NT2/D1 (cell line): Measurements from ENCODE around the gene UQCC2.

Source experiments
- DNase-seq: peaks from one replicate; pipeline ENCODE4 v3.0.0-alpha.2; 2011; ENCODE audit warnings: low read depth, low spot score
- H3K27me3 ChIP-seq: 2 replicates; pipeline ENCODE4 v1.6.0; 2011; ENCODE audit warnings: mild to moderate bottlenecking; ENCODE audit not compliant: insufficient read length, insufficient read depth
- H3K36me3 ChIP-seq: 2 replicates; pipeline ENCODE4 v1.6.1; 2011; ENCODE audit warnings: mild to moderate bottlenecking, low read length, mixed read lengths; ENCODE audit not compliant: insufficient read depth, insufficient read length
- H3K4me1 ChIP-seq: 2 replicates; pipeline ENCODE4 v1.5.1; 2011; ENCODE audit not compliant: insufficient read depth, insufficient read length
- H3K4me3 ChIP-seq: 2 replicates; pipeline ENCODE4 v1.5.1; 2011; ENCODE audit warnings: low read depth; ENCODE audit not compliant: insufficient read length
- H3K9ac ChIP-seq: 2 replicates; pipeline ENCODE4 v1.6.0; 2011; ENCODE audit warnings: low read depth; ENCODE audit not compliant: insufficient read length
- H3K9me3 ChIP-seq: 2 replicates; pipeline ENCODE4 v1.5.1; 2011; ENCODE audit warnings: mild to moderate bottlenecking, low read length; ENCODE audit not compliant: insufficient read depth
- SUZ12 ChIP-seq: IDR thresholded peaks from 2 replicates; pipeline ENCODE4 v1.6.1; 2011; ENCODE audit not compliant: insufficient read length, insufficient read depth; ENCODE audit errors: extremely low read depth
- YY1 ChIP-seq: IDR thresholded peaks from 2 replicates; pipeline ENCODE4 v1.6.1; 2011; ENCODE audit not compliant: insufficient read length, insufficient read depth
- ZNF274 ChIP-seq: IDR thresholded peaks from 2 replicates; pipeline ENCODE4 v1.6.1; 2011; ENCODE audit warnings: mild to moderate bottlenecking, low read depth, low read length

UQCC2 gene

DNA sequence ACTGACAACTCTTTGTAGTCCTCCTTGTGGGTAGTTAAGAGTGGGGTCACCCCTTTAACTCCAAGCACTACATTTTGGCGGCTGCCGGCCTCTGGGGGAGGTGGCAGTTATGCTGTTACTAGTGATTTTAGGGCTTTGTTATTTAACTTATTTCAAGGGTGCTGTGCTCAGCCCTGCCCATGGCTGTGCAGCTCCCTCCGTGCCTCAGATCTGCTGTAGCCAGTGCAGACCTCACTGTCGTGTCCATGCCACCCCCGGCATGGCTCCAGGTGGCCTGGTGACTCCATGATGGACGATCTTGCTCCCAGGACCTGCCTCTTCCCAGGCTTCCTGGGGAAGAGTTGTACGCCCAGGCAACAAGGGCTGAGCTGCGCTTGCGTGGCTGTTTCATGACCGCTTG lies 15.4 kb downstream of the UQCC2 start:
- Histone ChIP-seq H3K9ac (no peak overlapping the region), H3K4me1 (peaks cover 18% of the 10 kb centered on the region), H3K9me3 (no peaks in the 10 kb centered on the region), H3K36me3 (peaks cover 87% of the 10 kb centered on the region), H3K27me3 (no peaks in the 10 kb centered on the region), H3K4me3 (no peak overlapping the region)
- TF ChIP-seq ZNF274 (no peak), YY1 (no peak), SUZ12 (no peak)
- no peak for DNase-seq

DNA sequence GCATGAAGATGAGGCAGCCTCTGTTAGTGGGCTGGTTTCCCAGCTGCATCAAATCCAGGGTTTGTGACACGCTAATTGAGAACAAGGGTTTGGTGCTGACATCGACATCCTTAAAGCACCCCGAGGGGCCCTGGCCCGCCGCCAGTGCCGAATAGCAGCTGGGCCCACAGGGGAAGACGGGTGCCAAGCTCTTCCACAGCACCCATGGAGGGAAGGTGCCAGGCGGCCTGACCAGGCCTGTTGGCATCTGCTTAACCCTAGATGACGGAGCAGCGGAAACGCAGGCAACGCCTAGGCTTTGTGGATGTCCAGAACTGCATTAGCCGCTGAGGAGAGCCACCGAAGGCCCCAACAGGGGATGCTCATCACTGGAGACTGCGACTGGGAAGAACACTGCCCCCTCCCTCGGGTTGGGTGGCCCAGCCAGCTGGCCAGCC lies 16.0 kb downstream of the UQCC2 start:
- TF ChIP-seq ZNF274 (no peak), YY1 (no peak), SUZ12 (no peak)
- Histone ChIP-seq H3K9ac (no peak overlapping the region), H3K4me1 (peaks cover 16% of the 10 kb centered on the region), H3K27me3 (no peaks in the 10 kb centered on the region), H3K9me3 (no peaks in the 10 kb centered on the region), H3K4me3 (no peak overlapping the region), H3K36me3 (peaks cover 87% of the 10 kb centered on the region)
- no peak for DNase-seq

DNA sequence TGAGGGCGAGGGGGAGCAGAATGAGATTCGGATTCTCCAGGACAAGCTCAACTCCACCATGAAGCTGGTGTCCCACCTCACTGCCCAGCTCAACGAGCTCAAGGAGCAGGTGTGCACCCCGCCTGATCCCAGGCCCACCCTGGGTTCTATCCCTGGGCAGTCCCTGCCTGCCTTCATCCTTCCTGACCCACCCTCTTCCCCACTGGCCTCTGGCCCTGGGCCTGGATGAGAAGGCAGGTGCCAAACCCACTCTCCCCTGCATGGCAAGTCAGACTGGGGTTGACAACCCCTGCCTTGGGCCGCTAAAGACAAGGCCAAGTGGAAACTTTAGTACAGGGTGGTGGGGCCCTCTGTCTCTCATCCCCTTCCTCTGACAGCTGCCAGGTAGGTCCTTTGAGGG lies 16.5 kb downstream of the UQCC2 start:
- H3K27me3 ChIP-seq, result no peaks in the 10 kb centered on the region
- no peaks in the 10 kb centered on the region for H3K9me3 ChIP-seq
- peaks cover 16% of the 10 kb centered on the region for H3K4me1 ChIP-seq
- peaks cover 83% of the 10 kb centered on the region for H3K36me3 ChIP-seq
- no peak overlapping the region for H3K9ac ChIP-seq
- no peak for TF ChIP-seq ZNF274
- no peak for TF ChIP-seq SUZ12
- no peak for TF ChIP-seq YY1
- no peak for DNase-seq
- no peak overlapping the region for H3K4me3 ChIP-seq

- Histone ChIP-seq H3K36me3 (peaks cover 82% of the 10 kb centered on the region), H3K4me3 (no peak overlapping the region), H3K9ac (no peak overlapping the region), H3K4me1 (peaks cover 16% of the 10 kb centered on the region), H3K27me3 (no peaks in the 10 kb centered on the region), H3K9me3 (no peaks in the 10 kb centered on the region)
- DNase-seq, result no peak
- TF ChIP-seq ZNF274, result no peak
- TF ChIP-seq YY1, result no peak
- no peak for TF ChIP-seq SUZ12
Measured at GRCh38 chr6:33694401-33694931, 17.0 kb downstream of the UQCC2 start.

DNA sequence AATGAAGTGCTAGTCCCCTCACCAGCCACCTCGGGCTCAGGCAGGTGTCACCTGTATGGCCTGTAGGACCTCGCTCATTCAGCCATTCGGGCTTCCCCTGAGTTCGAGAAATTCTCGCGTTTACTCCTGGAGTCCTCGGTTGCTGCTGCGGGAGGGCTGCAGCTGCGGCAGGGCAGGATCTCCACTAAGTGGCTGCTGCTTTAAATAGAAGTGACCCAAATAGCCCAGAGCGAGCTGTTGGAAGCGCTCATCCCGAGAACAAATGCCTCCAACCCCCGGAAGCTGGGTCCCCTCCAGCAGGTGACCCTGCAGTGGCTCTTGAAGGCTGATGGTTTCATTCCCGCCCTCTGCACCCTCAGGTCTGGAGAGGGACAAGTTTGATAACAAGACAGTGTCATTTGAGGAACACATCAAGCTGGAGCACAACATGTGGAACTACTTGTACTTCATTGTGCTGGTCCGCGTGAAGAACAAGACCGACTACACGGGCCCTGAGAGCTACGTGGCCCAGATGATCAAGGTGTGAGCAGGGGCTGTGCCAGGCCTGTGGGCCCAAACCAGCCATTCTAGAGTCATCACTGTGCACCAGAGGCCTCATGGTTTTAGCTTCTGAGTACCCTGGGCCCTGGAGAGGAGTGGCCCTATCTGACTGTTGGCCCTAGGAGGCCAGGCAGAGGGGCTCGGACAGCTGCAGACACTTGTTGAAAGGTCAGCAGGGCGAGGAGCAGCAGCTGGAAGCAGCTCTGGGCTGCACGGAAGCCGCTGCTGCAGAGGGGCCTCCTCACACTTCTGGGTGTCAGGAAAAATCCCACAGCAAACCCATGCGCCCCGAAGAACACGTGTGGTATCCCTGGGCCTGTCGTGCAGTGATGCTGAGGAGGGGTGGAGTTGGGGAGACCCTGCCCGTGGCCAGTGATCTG lies 18.1 kb downstream of the UQCC2 start:
- Histone ChIP-seq H3K4me1 (peaks cover 13% of the 10 kb centered on the region), H3K9me3 (no peaks in the 10 kb centered on the region), H3K9ac (no peak overlapping the region), H3K36me3 (peaks cover 76% of the 10 kb centered on the region), H3K4me3 (no peak overlapping the region), H3K27me3 (no peaks in the 10 kb centered on the region)
- DNase-seq, result no peak
- TF ChIP-seq ZNF274 (no peak), SUZ12 (no peak), YY1 (no peak)

DNA sequence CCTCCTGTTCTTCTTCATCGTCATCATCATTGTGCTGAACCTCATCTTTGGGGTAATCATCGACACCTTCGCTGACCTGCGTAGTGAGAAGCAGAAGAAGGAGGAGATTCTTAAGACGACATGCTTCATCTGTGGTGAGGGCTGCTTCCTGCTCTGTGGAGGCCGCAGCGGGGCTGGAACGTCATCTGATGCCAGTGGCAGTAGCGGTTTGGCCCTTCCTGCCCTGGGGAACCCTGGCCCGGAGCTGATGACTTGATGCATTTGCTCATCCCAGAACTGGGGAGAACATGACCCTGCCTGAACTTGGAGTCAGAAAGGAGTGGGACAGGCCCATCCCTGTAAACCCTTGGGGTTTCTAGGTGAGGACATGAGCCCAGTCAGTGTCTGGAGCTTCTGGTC lies 18.7 kb downstream of the UQCC2 start:
- DNase-seq, result no peak
- Histone ChIP-seq H3K27me3 (no peaks in the 10 kb centered on the region), H3K4me3 (no peak overlapping the region), H3K4me1 (peaks cover 13% of the 10 kb centered on the region), H3K9ac (no peak overlapping the region), H3K36me3 (peaks cover 69% of the 10 kb centered on the region), H3K9me3 (no peaks in the 10 kb centered on the region)
- TF ChIP-seq YY1 (no peak), SUZ12 (no peak), ZNF274 (no peak)

DNA sequence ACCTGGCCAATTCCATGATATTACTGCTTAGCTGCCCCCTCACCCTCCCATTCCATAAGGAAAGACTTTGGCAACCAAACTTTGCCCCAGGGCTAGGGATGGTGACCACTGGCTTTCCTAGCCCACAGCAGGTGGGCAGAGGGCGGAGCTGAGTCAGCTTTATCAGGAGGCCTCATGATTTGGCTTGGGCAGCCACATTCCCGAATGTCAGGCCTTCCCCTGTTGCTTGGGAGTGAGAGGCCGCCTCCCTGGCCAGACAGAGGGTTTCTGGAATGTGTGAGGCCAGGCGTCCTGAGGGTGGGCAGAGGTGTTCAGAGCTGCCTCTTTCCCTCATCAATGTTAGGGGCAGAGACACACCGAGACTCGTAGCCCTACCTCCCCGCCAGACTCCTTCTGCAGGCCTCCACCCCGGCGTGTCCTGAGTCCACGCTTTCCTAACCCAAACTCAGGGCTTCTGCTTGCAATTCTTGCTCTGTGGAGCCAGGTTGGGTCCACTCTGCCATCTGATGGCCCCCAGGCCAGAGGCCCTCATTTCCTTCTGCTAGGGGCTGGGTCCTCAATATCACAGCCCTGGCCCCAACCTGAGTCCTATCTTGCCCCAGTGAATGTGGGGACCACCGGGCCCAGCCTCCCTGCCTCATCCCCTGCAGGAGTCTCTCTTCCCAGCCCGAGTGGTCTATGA lies 19.3 kb downstream of the UQCC2 start:
- H3K9ac ChIP-seq, result peak overlapping the region; percentile 42
- H3K27me3 ChIP-seq, result no peaks in the 10 kb centered on the region
- H3K36me3 ChIP-seq, result peaks cover 64% of the 10 kb centered on the region
- TF ChIP-seq SUZ12 (no peak), YY1 (no peak)
- DNase-seq, result no peak
- H3K4me1 ChIP-seq, result peaks cover 11% of the 10 kb centered on the region
- H3K9me3 ChIP-seq, result no peaks in the 10 kb centered on the region
- no peak overlapping the region for H3K4me3 ChIP-seq
